ENCODE data around the gene ZFYVE21.

ZFYVE21 gene
- long read RNA-seq, transcript ZFYVE21-202 (7 exons, 1,383 nt): major isoform, 84 of 95 reads
- long read RNA-seq, partial matches to known transcripts: 1 of 95 reads
- long read RNA-seq, other reads (novel, unspliced or antisense): 8 of 95 reads

DNA sequence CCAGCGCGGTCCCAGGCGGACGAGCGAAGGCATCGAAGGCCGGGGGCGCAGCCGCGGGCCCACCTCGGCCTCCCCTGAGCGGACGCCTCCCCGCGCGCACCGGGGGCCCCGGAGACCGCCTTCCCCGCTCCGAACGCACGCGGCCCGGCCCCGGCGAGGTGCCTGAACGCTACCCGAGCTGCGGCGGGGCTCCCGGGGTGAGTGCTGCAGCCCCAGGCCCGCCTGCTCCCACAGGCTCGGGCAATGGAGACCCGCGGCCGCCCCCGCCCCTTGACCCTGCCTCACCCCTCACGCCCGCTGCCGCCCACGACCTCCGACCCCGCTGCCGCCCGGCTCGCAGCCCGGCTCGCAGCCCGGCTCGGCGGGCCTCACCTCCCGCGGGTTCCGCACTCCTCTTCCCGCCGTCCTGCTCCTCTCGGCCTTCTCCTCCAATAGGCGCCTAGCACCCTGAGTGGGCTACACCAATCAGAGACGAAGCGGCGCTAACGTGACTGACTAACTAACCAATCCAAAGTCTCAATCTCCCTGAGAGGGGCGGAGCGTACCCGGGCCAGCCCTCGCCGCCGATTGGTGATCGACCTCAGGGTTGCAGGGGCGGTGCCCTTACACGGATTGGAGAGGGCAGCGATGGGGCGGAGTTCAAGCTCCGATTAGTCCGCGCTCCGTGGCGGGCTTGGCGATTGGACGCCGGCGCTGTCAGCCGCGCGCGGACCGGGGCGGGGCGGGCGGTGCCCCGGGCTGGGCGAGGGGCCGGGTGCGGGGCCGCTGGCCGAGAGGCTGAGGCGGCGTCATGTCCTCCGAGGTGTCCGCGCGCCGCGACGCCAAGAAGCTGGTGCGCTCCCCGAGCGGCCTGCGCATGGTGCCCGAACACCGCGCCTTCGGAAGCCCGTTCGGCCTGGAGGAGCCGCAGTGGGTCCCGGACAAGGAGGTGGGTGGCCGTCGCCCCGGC, at the start of gene ZFYVE21, which contains the start of gene XRCC3:
Gene ZFYVE21, plus strand, starts transcription at position 759 of the 949 bp plus-strand sequence. Its CDS starts 32 bp downstream, at position 791.
Gene XRCC3, minus strand, starts transcription at position 400 of the 949 bp plus-strand sequence. CDS start 4,364 bp downstream, outside the sequence.
- TF ChIP-seq, protein P1, sequence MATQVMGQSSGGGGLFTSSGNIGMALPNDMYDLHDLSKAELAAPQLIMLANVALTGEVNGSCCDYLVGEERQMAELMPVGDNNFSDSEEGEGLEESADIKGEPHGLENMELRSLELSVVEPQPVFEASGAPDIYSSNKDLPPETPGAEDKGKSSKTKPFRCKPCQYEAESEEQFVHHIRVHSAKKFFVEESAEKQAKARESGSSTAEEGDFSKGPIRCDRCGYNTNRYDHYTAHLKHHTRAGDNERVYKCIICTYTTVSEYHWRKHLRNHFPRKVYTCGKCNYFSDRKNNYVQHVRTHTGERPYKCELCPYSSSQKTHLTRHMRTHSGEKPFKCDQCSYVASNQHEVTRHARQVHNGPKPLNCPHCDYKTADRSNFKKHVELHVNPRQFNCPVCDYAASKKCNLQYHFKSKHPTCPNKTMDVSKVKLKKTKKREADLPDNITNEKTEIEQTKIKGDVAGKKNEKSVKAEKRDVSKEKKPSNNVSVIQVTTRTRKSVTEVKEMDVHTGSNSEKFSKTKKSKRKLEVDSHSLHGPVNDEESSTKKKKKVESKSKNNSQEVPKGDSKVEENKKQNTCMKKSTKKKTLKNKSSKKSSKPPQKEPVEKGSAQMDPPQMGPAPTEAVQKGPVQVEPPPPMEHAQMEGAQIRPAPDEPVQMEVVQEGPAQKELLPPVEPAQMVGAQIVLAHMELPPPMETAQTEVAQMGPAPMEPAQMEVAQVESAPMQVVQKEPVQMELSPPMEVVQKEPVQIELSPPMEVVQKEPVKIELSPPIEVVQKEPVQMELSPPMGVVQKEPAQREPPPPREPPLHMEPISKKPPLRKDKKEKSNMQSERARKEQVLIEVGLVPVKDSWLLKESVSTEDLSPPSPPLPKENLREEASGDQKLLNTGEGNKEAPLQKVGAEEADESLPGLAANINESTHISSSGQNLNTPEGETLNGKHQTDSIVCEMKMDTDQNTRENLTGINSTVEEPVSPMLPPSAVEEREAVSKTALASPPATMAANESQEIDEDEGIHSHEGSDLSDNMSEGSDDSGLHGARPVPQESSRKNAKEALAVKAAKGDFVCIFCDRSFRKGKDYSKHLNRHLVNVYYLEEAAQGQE (IDR thresholded peaks at IDR 0.05; ENCODE audit: insufficient replicate concordance, low read depth): peak; percentile 49
- TF ChIP-seq, protein P2, sequence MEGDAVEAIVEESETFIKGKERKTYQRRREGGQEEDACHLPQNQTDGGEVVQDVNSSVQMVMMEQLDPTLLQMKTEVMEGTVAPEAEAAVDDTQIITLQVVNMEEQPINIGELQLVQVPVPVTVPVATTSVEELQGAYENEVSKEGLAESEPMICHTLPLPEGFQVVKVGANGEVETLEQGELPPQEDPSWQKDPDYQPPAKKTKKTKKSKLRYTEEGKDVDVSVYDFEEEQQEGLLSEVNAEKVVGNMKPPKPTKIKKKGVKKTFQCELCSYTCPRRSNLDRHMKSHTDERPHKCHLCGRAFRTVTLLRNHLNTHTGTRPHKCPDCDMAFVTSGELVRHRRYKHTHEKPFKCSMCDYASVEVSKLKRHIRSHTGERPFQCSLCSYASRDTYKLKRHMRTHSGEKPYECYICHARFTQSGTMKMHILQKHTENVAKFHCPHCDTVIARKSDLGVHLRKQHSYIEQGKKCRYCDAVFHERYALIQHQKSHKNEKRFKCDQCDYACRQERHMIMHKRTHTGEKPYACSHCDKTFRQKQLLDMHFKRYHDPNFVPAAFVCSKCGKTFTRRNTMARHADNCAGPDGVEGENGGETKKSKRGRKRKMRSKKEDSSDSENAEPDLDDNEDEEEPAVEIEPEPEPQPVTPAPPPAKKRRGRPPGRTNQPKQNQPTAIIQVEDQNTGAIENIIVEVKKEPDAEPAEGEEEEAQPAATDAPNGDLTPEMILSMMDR (IDR thresholded peaks at IDR 0.05; ENCODE audit: insufficient read depth, low read length): no peak
- TF ChIP-seq POLR2AphosphoS5 (IDR thresholded peaks at IDR 0.05; ENCODE audit: low read depth): 0 out of 2 replicates have a peak, but pooled peaks have one; percentile 23
- Histone ChIP-seq H3K27ac (replicated peaks) (peak within 1 kb of the TSS; percentile 70), H3K4me3 (replicated peaks; ENCODE audit: insufficient read depth, low read length) (peak within 1 kb of the TSS; percentile 74), H3K27me3 (ENCODE audit: insufficient read depth, poor library complexity, severe bottlenecking) (no peaks in the 10 kb centered on the region)
- peak; percentile 99 to 100 for DNase-seq (ENCODE audit: low read depth in 1 of 2, low spot score in 1 of 2)

DNA sequence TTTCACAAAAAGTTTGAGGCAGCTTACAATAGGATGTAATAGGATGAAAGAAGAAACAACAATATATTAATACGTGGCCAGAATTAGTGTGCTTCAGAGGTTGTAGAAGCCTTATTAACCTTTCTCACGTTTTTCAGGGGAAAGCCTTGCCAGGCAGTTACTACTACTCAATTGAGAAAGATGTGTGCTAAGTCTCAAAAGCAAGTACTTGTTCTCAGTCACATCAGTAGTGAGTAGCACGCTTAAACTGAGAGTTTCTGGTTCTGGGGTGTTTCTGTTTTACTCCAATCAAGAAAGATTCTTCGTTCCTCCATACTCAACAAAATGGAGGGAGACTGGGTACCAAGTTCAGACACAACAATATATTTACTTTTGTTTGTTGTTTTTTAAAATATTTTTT, 47.9 kb upstream of the ZFYVE21 start:
- no peak for TF ChIP-seq SPI1 (IDR thresholded peaks at IDR 0.05; ENCODE audit: borderline replicate concordance, low read depth)
- TF ChIP-seq, protein P2 (IDR thresholded peaks at IDR 0.05; ENCODE audit: insufficient read depth, low read length): no peak
- TF ChIP-seq, protein P1 (IDR thresholded peaks at IDR 0.05; ENCODE audit: insufficient replicate concordance, low read depth): no peak
- TF ChIP-seq POLR2AphosphoS5 (IDR thresholded peaks at IDR 0.05; ENCODE audit: low read depth): no peak
- TF ChIP-seq GABPA (IDR thresholded peaks at IDR 0.05; ENCODE audit: low read depth): no peak
- Histone ChIP-seq H3K27ac (replicated peaks) (no peak overlapping the region), H3K27me3 (ENCODE audit: insufficient read depth, poor library complexity, severe bottlenecking) (no peaks in the 10 kb centered on the region), H3K4me3 (replicated peaks; ENCODE audit: insufficient read depth, low read length) (no peak overlapping the region)
- no peak for DNase-seq (ENCODE audit: low read depth in 1 of 2, low spot score in 1 of 2)

DNA sequence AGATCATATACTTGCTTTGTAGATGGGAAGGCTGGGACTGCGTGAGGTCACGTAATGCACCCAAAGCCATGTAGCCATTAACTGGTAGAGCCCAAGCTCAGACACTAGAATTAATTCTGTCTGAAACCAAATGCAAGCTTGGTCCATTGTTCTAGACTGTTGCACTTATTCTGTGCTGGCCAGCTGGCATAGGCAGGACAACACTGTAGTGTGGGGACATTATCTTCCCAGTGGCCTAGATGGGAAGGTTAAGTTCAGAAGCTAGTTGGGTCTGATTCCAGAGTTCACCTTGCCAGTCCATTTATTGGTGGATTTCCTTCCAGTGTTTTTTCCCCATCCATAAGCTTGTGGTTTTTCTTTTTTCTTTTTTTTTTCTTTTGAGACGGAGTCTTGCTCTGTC, 47.5 kb upstream of the ZFYVE21 start:
- Histone ChIP-seq H3K4me3 (replicated peaks; ENCODE audit: insufficient read depth, low read length) (no peak overlapping the region), H3K27me3 (ENCODE audit: insufficient read depth, poor library complexity, severe bottlenecking) (no peaks in the 10 kb centered on the region), H3K27ac (replicated peaks) (no peak overlapping the region)
- no peak for DNase-seq (ENCODE audit: low read depth in 1 of 2, low spot score in 1 of 2)
- TF ChIP-seq SPI1 (IDR thresholded peaks at IDR 0.05; ENCODE audit: borderline replicate concordance, low read depth): no peak
- TF ChIP-seq POLR2AphosphoS5 (IDR thresholded peaks at IDR 0.05; ENCODE audit: low read depth): no peak
- TF ChIP-seq, protein P1 (IDR thresholded peaks at IDR 0.05; ENCODE audit: insufficient replicate concordance, low read depth): no peak
- TF ChIP-seq, protein P2 (IDR thresholded peaks at IDR 0.05; ENCODE audit: insufficient read depth, low read length): no peak
- no peak for TF ChIP-seq GABPA (IDR thresholded peaks at IDR 0.05; ENCODE audit: low read depth)

All from HL-60 (cell line).